GM21529 (cell line): ENCODE measurements around the gene L3HYPDH.

Source experiments
- ATAC-seq: cut with Tn5 transposase; IDR thresholded peaks from one replicate; pipeline ENCODE4 v1.9.1; 2021; ENCODE audit not compliant: unreplicated experiment

Gene L3HYPDH

DNA sequence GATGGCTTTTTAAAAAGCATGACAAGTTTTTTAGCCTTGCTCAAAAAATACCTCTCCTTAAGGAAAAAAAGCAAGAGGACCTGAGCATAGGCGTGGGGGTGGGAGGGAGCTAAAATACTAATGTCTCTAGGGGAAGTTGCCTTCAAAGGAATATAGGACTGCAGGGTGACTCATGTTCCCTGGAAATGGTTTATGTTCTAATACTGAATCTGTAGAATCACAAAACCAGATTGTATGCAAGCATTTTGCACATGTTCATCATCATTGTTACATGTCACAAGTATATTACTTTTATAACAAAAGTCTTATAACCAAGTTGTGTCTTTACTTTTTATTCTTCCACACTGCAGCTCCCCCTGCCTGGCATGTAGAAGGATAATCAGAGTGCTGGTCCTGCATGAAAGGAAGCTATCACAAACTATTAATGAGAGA is 55.6 kb downstream of the L3HYPDH start:
- ATAC-seq = no peak

DNA sequence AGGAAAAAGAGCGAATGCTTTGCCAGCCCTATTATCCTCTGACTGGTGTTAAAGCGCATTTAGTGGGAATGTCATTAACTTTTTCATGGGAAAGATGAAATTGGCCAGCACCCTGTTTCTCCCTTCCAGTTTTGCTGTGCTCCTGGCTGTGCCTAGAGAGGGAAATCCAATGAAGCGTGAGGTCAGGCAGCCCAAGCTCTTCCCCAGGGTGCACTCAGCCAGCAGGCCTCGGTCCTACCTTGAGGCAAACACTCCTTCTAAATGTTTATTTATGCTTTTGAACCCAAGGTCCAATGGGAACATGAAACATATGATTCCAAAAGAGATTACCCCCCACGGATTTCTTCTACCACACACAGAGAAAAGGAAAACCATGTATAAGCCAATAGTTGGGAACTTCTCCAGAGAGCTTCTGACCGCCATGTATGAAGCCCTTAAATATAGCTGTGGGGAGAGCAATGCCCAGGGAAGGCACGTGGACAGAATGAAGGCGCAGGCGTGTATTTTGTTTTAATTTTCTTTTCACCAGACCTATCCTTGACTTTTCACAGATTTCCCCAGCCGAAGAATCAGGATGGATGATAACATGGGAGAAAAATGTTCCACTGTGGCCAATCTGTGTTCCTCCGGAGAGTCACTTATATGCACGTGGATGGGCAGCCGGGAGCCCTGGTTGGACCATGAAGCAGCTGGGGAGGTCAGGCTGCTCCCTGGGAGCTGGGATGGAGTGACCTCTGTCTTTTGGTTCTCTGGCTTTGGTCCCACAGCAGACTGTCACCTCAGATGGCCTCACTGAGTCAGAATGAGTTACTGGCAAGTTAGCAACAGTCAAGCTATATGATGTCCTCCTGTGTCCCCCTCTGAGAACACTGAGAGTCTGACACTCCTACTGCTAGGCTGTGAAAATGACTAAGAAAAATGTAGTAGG is 56.3 kb downstream of the L3HYPDH start:
- no peak for ATAC-seq

GRCh38 chr14:59425322-59425935 is 58.8 kb downstream of the L3HYPDH start:
- no peak for ATAC-seq

DNA sequence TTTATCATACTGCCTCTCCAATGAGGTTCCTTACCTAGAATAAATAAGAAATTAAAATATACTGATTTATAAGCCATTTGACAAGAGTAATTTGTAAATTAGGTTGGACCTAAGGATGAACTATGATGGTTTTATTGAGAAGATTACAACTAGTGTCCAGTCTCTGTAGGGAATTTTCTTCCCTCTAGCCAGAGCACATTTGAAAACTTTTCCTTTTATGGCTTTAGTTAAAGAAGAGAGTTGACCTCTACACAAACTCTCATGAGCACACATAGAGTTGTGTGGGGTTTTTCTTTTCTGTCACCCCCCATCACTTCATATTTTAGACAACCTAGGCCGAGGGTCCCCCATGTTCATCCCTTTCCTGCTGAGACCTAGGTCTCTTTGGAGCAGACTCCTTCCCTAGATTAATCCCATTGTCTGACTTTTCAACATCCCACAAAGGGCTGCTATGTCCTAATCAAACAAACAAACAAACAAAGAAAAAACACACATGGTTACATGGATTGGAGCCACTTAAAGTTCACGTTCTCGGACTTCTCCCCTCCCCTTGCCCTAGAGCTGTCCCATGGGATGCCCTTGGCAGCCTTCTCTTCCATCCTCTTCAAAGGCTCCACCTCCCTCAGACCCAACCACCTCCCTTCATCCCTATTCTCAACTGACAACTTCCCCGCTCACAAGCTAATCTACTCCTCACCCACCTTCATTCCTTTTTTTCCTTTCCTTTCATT is 59.7 kb downstream of the L3HYPDH start:
- ATAC-seq = no peak
